Suppressor macrophage treated with lipopolysaccharide for 1 hour (primary cell): ENCODE measurements around the gene HOXB6.

Experiments
- DNase-seq, 3 donors: peaks; one replicate each; pipeline ENCODE4 v3.0.0-alpha.2; 2020 to 2022

HOXB6 gene

DNA sequence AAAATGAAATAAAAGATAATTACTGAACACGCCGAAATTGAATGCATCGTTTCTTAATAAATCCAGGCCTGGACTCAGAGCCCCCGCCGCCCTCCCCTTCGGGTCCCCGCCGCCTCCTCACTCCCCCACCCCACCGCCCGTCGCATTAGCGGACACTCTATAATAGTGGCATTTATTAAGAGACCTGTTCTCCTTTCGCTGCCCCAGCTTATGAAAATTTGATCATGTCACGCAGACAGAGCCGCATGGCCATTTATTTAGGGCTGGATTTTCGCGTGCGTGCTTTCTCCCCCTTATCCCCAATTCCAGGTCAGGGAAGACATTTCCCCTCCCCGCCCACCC is 53.6 kb downstream of the HOXB6 start:
- no peak for DNase-seq

DNA sequence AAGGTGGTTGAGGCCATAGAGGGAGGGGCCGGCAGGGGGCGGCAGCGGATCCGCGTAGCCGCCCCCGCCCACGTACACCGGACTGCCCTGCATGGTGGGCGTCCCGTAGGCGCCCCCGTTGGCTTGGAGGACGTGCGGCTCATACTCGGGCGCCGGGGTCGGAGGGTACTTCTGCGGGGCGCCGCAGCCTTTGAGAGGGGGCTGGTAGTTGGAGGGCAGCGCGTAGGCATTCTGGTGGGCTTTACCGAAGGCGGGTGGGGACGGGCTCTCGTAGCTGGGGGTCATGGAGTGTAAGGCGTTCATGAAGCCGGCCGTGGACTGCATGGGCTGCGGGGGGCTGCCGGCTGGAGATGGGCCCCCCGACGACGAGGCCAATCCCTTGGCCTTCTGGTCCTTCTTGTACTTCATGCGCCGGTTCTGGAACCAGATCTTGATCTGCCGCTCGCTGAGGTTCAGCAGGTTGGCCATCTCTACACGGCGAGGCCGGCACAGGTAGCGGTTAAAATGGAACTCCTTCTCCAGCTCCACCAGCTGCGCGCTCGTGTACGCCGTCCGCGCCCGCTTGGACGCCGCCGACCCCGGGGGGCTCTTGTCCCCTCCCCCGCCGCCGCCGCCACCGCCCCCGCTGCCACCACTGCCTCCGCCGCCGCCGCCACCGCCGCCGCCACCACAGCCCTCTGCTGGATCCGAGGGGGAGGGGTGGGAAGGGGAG is 54.1 kb downstream of the HOXB6 start:
- no peak for DNase-seq

DNA sequence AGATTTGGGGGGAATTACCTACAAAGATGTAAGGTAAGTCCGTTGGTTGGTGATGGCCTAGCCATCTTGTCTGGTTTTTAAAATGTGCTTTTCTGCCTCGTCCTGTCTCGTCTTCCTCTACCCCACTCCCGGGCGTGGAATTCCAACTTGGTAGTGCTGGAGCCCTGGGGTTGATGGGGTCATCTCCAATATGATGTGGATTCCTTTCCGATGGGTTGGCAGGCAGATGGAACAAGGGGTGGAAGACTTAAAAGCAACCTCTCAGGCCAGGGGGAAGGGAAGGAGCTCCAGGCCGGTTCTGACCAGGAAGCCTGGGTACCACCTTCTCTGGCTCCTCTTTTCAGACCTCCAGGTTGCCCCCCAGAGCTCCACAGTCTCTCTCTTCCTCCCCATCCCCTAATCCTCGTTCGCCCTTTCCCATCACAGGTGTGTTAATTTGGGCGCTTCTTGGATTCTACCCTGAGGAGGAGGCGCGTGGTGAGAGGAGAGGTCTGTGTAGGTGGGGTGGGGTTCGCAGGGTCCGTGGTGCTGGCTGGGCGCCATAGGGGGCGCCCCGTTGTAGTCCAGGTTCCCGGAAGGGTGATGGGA is 54.8 kb downstream of the HOXB6 start:
- no peak for DNase-seq

DNA sequence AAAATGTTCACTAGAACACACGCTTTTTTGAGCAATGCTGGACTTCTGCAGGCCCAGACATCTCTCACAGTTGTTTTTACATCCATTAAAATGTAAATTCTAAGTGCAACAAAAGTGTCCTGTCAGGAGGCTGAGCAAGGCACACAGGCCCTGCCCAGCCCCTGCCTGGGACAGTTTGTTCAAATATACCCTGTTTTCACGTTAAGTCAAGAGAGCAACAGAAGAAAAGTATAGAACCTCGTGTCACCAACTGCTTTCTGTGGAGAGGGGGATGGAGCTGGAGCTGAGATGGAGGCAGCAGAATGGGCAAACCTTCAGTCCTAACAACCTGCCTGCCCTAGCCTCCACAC is 55.5 kb downstream of the HOXB6 start:
- no peak for DNase-seq

DNA sequence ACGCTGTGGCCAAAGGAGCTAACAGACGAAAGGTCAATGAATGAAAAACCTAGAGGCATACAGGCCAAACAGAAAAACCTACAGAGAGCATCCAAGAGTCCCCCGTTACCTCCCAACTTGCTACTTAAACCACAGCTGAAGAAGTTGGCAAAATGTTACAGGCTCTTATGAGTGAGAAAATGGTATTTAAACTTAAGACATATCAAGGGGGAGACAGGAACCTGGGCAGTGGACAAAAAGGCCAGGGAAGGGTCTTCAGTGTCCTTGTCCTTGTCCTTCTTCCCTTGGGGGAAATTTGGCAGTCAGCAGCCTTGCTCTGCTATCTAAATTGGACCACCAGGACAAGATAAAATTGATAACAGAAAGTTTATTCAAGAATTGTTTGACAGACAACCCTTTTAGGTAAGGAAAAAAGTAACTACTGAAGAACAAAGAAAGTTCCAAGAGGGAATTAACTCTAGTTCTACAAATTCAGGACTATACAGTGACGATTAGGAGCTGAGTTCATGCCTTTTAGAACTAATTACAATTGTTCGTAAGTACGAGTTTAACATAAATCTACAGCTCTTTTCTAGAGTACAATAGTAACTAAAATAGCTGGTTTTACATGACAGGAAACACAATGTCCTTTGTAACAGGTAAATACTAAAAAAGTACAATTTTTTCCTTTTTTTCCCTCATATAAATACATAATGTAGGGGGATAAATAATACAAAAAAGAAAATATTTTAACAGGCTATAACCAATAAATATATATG is 56.1 kb downstream of the HOXB6 start:
- no peak for DNase-seq

DNA sequence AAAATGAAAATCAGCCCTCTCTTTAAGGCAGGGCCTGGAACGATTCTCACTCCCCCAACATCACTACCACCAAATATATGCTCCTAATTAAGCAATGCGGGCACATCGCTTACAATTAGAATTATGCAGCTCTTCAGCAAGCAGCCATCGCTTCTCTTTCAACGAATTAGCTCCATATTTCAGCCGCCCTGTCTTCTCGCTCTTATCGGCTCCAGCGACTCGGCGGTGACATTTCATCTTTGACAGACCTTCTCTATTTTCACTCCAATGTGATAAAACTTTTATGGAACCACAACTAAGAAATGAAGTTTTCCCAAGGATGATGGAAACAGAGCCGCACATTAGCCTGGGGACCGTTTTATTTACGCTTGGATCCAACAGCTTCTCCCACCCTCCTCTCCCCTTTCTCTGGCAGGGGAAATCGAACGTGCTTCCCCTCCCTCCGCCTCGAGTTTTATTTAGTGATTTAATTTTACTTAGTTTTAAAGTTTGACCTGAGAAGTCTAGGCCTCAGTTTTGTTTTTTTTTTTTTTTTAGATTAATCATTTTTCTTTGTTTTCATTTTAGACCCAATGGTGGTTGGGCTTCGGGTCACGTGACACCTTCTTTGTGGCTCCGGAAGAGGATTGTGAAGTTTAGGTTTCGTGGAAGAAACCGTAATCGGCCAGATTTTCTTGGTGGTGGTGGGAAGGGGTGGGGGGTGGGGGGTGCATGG is 56.8 kb downstream of the HOXB6 start:
- peak in 2 of 3 donors; percentile 32 to 38 for DNase-seq

DNA sequence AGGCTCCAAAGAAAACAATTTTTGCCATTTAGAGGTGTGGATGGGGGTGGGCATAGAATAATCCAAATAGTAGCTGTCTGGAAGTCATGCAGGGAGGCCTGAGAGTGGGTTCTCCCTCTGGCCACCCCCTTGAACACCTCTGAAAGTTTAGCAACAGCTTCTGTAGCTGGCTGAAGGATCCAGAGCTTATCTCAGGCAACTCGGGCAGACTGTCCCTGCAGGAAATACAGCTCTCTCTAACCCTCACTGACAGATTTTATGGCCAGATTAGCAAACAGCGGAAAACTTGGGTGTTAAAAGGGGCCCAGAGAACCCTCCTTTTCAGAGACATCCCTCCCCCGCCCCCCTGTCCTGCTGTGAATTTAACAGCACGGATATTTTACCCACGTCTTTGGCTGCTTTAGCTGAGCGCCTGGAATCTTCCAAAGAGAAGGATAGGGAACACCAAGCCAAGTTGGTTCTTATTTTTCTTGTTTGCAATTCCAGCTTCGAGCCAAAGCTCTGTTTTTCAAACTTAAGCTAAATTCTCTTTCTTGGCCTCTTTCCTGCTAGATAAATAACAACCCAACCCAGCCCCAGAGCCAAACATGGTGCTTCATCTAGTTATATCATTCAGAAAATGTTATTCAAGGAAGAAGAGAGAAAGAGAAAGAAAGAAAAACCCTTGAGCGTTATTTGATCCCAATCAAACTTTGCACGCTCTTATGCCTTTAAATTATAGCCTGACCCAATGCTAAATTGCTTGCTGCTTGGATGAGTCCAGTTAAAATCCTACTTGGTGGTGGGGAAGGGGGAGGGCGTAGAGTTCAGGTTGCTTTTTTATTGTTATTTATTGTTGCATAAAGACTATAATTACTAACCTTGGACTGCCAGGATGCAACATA is 57.6 kb downstream of the HOXB6 start:
- DNase-seq: no peak

DNA sequence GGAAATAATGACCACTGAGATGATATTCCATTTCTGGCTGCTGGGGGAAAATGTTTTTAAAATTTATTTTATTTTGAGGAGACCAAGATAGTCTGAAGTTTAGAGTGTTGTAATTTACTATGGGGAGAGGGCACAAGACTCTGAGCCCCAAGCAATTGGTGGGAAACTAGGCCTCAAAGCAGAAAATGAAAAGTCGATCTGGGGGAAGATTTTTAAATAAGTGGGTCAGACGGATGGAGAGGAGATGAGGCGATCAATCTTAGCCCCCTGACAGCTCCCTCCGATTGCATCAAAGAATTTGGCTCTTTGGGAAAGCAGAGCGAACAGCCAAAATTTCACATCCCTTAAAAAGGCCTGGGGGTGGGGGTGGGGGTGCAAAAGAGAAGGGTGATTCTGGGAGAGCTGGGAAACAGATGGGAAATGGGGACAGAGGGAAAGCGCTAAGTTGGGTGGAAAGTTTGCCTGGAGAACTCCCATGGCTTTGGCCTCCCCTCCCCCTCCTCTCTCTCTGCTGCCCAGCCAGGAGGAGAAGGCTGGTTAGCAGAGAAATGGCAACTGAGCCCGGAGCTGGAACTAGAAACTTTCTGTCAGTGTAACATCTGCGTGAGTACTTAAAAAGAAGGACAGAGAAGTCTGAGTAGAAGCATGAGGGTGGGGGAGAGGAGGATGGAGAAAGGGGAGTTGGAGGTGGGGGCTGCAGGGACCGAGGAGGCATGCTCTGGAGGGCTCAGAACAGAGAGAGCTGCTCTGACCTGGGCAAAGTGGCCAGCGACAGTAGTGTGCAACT is 58.5 kb downstream of the HOXB6 start:
- no peak for DNase-seq
